VCaP (cell line): ENCODE data around the gene NUP54.

ENCODE experiments used
- H3K27ac ChIP-seq: fragments of 450-650 bp; 2 replicates; pipeline ENCODE4 v1.5.1; 2017
- TF ChIP-seq, protein P1 (sequence below): fragments of 450-650 bp; conservative IDR thresholded peaks from 2 replicates; pipeline ENCODE4 v1.5.1; 2017; ENCODE audit warnings: mild to moderate bottlenecking, moderate library complexity

Gene NUP54

GRCh38 chr4:76147454-76148141 lies 599 bp downstream of the NUP54 start:
- H3K27ac ChIP-seq: peak overlapping the region; percentile 87
- TF ChIP-seq, protein P1, sequence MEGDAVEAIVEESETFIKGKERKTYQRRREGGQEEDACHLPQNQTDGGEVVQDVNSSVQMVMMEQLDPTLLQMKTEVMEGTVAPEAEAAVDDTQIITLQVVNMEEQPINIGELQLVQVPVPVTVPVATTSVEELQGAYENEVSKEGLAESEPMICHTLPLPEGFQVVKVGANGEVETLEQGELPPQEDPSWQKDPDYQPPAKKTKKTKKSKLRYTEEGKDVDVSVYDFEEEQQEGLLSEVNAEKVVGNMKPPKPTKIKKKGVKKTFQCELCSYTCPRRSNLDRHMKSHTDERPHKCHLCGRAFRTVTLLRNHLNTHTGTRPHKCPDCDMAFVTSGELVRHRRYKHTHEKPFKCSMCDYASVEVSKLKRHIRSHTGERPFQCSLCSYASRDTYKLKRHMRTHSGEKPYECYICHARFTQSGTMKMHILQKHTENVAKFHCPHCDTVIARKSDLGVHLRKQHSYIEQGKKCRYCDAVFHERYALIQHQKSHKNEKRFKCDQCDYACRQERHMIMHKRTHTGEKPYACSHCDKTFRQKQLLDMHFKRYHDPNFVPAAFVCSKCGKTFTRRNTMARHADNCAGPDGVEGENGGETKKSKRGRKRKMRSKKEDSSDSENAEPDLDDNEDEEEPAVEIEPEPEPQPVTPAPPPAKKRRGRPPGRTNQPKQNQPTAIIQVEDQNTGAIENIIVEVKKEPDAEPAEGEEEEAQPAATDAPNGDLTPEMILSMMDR: no peak

GRCh38 chr4:76144546-76144945 lies 3.7 kb downstream of the NUP54 start:
- TF ChIP-seq, protein P1: no peak
- no peak overlapping the region for H3K27ac ChIP-seq

DNA sequence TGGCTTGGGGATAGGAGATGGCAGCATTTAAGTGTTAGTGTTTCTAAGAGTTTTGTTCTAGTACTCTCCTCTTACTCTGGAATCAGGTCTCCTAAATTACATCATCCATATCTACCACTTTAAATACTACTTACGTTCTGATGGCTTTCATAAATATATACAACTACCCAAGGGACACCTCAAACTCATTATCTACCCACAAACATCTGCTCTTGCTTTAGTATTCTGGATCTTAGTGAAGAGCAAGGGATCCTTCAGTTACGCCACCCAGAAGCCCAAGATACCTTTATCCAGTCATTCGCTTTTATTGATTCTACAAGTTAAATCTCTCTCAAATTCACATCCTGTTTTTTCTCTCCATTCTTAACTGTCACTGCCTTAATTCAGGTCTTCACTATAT lies 7.0 kb downstream of the NUP54 start:
- TF ChIP-seq, protein P1: no peak
- no peak overlapping the region for H3K27ac ChIP-seq

DNA sequence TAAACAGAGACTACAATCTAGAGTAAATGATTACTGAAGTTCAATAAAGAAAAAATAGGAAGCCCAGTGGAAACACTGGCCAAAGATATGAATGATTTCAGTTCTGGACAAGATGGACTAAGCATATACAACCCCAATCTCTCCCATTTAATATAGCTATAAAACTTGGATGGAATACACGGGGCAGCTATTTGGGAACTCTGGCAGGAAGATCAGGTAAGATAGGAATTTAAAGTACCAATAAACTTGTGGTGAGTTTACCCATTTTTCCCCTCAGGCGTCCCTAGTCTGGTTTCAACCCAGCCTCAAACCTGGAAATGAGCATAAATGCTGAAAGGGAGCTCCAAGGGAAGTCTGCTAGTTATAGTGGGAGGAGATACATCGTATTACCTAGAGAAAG lies 20.4 kb downstream of the NUP54 start:
- peak overlapping the region; percentile 57 for H3K27ac ChIP-seq
- TF ChIP-seq, protein P1: no peak

DNA sequence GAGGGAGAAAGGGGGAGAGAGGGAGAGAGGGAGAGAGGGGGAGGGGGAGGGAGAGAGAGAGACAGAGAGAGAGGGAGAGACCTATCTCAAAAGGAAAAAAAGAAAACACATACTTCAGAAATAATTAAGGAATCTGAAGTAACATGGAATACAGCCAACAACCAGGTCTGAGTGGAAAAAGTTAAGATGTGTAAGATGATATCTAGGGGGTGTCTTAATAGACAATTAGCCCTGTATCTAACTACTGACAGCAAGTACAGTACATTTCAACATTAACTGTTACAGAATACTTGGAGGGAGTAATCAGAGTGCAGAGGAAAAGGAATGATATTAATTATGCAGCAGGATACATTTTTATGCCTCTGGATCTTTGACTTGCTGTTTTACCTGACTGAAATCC lies 22.4 kb downstream of the NUP54 start:
- H3K27ac ChIP-seq: 0 out of 2 replicates have a peak overlapping the region, but pooled peaks have one; percentile 57
- TF ChIP-seq, protein P1: no peak

DNA sequence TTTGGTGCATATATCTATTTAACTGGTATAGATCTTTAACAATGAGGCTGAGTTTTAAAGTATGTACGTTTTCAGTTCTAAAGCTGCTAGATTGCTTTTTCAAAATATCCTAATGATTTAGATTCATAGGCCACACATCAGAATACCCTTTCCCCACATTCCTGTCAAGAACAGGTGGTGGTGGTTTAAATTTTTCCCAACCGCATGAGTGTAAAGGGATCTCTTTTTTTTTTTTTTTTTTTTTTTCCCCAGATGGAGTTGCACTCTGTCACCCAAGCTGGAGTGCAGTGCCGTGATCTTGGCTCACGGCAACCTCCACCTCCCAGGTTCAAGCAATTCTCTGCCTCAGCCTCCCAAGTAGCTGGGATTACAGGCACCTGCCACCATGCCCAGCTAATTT lies 28.0 kb downstream of the NUP54 start:
- TF ChIP-seq, protein P1: no peak
- no peak overlapping the region for H3K27ac ChIP-seq

DNA sequence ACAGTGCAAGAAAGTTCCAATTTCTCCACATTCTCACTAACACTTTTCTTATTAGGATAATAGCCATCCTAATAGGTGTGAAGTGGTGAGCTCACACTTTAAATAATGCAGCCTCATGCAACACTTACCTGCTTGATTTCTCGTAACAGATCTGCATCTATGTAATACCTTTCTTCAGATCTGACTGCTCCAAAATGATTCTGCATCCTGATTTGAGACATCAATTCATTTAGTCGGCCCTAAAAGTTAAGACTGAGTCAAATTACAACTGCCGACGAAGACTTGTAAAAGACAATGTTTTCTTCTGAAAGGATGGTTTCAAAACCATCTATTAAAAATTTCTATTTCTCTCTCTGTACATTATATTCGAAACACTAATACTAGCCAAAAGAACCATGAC lies 30.7 kb downstream of the NUP54 start:
- no peak overlapping the region for H3K27ac ChIP-seq
- TF ChIP-seq, protein P1: no peak
